Mesenchymal stem cell (in vitro differentiated cells and primary cell): ENCODE results near the gene ALDH18A1.

ENCODE experiments used
- DNase-seq: peaks from one replicate; pipeline ENCODE4 v3.0.0-alpha.2; 2013
- H2AFZ ChIP-seq: one replicate; pipeline ENCODE4 v1.6.1; 2013; ENCODE audit warnings: low read depth, mild to moderate bottlenecking, control low read depth, inconsistent platforms, low read length, moderate library complexity
- H2AK5ac ChIP-seq: 2 replicates; pipeline ENCODE4 v1.6.1; 2013; ENCODE audit warnings: low read length, moderate library complexity, mild to moderate bottlenecking, inconsistent platforms; ENCODE audit not compliant: severe bottlenecking
- H2BK120ac ChIP-seq: one replicate; pipeline ENCODE4 v1.6.1; 2013; ENCODE audit warnings: low read depth, mild to moderate bottlenecking, inconsistent platforms, low read length, moderate library complexity
- H2BK12ac ChIP-seq, 2 experiments: one replicate each; pipeline ENCODE4 v1.6.1; 2013; ENCODE audit warnings: inconsistent platforms in 2 of 2, low read length in 2 of 2, mild to moderate bottlenecking in 2 of 2, moderate library complexity in 2 of 2, control low read depth in 1 of 2
- H2BK15ac ChIP-seq: one replicate; pipeline ENCODE4 v1.6.1; 2013; ENCODE audit warnings: mild to moderate bottlenecking, low read depth, inconsistent platforms; ENCODE audit not compliant: poor library complexity, severe bottlenecking
- H2BK5ac ChIP-seq: 2 replicates; pipeline ENCODE4 v1.6.1; 2013; ENCODE audit warnings: low read depth, mild to moderate bottlenecking, low read length, control low read depth, inconsistent platforms; ENCODE audit not compliant: poor library complexity, severe bottlenecking
- H3K14ac ChIP-seq, 2 experiments: one replicate each; pipeline ENCODE4 v1.6.1; 2013; ENCODE audit warnings: inconsistent platforms in 2 of 2, low read length in 2 of 2, control low read depth in 1 of 2, mild to moderate bottlenecking in 1 of 2, moderate library complexity in 1 of 2
- H3K18ac ChIP-seq, 2 experiments: one replicate each; pipeline ENCODE4 v1.6.1; 2013; ENCODE audit warnings: inconsistent platforms in 2 of 2, low read length in 2 of 2, control low read depth in 1 of 2, low read depth in 1 of 2, mild to moderate bottlenecking in 1 of 2
- H3K23ac ChIP-seq, 2 experiments: one replicate each; pipeline ENCODE4 v1.6.1; 2013; ENCODE audit warnings: inconsistent platforms in 2 of 2, low read length in 2 of 2, mild to moderate bottlenecking in 2 of 2, moderate library complexity in 2 of 2, control low read depth in 1 of 2
- H3K27ac ChIP-seq: 2 replicates; pipeline ENCODE4 v1.5.1; 2013; ENCODE audit warnings: mild to moderate bottlenecking, moderate library complexity, low read length, control low read depth, inconsistent platforms; ENCODE audit not compliant: poor library complexity, severe bottlenecking
- H3K27me3 ChIP-seq, 2 experiments: 2 replicates each; pipeline versions ENCODE4 v1.6.1 to v1.7.0; 2013; ENCODE audit warnings: low read length in 2 of 2, mild to moderate bottlenecking in 2 of 2, moderate library complexity in 2 of 2, control low read depth in 1 of 2, inconsistent platforms in 1 of 2; ENCODE audit not compliant: control insufficient read depth in 1 of 2, insufficient read depth in 1 of 2
- H3K36me3 ChIP-seq, 2 experiments: 2 replicates each; pipeline versions ENCODE4 v1.6.1 to v1.7.0; 2013; ENCODE audit warnings: low read length in 2 of 2, control low read depth in 1 of 2, inconsistent platforms in 1 of 2, low read depth in 1 of 2, mild to moderate bottlenecking in 1 of 2; ENCODE audit not compliant: insufficient read depth in 2 of 2, control insufficient read depth in 1 of 2
- H3K4ac ChIP-seq, 2 experiments: one replicate each; pipeline ENCODE4 v1.6.1; 2013; ENCODE audit warnings: inconsistent platforms in 2 of 2, low read length in 2 of 2, mild to moderate bottlenecking in 2 of 2, moderate library complexity in 2 of 2, control low read depth in 1 of 2, low read depth in 1 of 2
- H3K4me1 ChIP-seq: 2 replicates; pipeline ENCODE4 v1.6.1; 2013; ENCODE audit warnings: low read depth, low read length, control low read depth; ENCODE audit not compliant: control insufficient read depth, insufficient read depth
- H3K4me2 ChIP-seq: 2 replicates; pipeline ENCODE4 v1.6.1; 2013; ENCODE audit warnings: low read length, mild to moderate bottlenecking, inconsistent platforms; ENCODE audit not compliant: poor library complexity, severe bottlenecking
- H3K4me3 ChIP-seq, 2 experiments: 2 replicates each; pipeline versions ENCODE4 v1.5.1 to v1.7.0; 2013; ENCODE audit warnings: low read length in 2 of 2, mild to moderate bottlenecking in 2 of 2, control low read depth in 1 of 2, low read depth in 1 of 2; ENCODE audit not compliant: insufficient read depth in 1 of 2
- H3K79me1 ChIP-seq: replicated peaks from 2 replicates; pipeline ENCODE4 v1.6.1; 2013; ENCODE audit warnings: mild to moderate bottlenecking, control low read depth, low read length, inconsistent platforms; ENCODE audit not compliant: poor library complexity, severe bottlenecking
- H3K9ac ChIP-seq: 2 replicates; pipeline ENCODE4 v1.7.0; 2013; ENCODE audit warnings: mild to moderate bottlenecking, low read length, moderate library complexity
- H3K9me3 ChIP-seq: 2 replicates; pipeline ENCODE4 v1.7.0; 2013; ENCODE audit warnings: mild to moderate bottlenecking, low read length; ENCODE audit not compliant: control insufficient read depth
- H4K8ac ChIP-seq: one replicate; pipeline ENCODE4 v1.6.1; 2013; ENCODE audit warnings: inconsistent platforms, mild to moderate bottlenecking, low read length, moderate library complexity
- H4K91ac ChIP-seq: one replicate; pipeline ENCODE4 v1.6.1; 2013; ENCODE audit warnings: mild to moderate bottlenecking, low read length, inconsistent platforms
- WGBS: methylation state at CpG from one replicate; pipeline ENCODE4 v1.1.7; 2013; ENCODE audit warnings: mixed read lengths; 5-methylcytosine and 5-hydroxymethylcytosine counted together

ALDH18A1 gene

DNA sequence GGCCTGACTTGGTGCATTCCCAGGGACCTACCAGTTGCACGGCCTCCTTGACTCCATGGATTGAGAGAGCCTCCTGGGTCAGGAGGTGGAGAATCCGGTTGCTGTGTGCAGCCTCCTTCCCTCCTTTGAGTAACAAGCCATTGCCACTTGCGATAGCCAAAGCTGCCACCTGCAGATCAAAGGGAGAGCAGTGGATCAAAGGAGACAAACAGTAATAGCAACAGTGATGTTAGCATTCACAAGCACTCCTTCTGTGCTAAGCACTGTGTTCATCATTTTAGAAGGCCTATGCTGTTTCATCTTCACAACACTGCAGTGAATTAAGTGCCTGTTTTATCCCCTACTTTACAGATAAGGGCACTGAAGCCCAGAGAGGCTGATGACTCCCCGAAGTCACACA, 40.1 kb downstream of the ALDH18A1 start:
- Histone ChIP-seq H2BK15ac (no peak overlapping the region), H4K8ac (no peak overlapping the region), H3K4me2 (no peak overlapping the region), H3K9me3 (no peaks in the 10 kb centered on the region), H3K4me1 (no peaks in the 10 kb centered on the region), H3K27me3 (no peaks in the 10 kb centered on the region), H3K9ac (no peak overlapping the region), H3K36me3 (peaks cover 53 to 86% of the 10 kb centered on the region in 2 experiments), H2AK5ac (no peak overlapping the region), H2BK120ac (no peak overlapping the region), H3K4me3 (no peak overlapping the region), H2BK12ac (no peak overlapping the region), H3K79me1 (peaks cover 31% of the 10 kb centered on the region), H4K91ac (no peak overlapping the region), H3K23ac (no peak overlapping the region), H3K14ac (no peak overlapping the region), H3K4ac (no peak overlapping the region), H3K27ac (no peak overlapping the region), H2AFZ (no peak overlapping the region), H3K18ac (no peak overlapping the region), H2BK5ac (no peak overlapping the region)
- 97% methylated on average over 4 of the region's 4 CpGs for WGBS
- DNase-seq = no peak

DNA sequence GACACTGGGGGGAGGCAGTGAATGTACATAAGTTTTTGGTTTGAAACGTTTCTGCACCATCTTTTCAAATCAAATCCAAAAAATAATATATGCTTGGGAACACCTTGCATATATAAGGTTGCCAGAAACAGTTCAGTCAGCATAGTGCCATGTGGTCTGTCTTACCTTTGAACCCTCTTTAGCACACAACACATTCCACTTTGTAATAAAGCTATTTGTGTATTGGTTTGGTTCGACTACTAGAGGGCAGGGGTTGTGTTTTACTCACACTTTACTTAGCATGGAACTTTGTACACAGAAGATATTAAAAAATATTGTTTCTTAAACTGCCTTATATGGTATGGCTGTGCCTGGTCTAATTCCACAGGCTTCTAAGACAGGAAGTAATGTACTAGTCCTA, 43.2 kb downstream of the ALDH18A1 start:
- Histone ChIP-seq H3K4me1 (no peaks in the 10 kb centered on the region), H2AK5ac (no peak overlapping the region), H2BK5ac (no peak overlapping the region), H3K9me3 (no peaks in the 10 kb centered on the region), H2BK120ac (no peak overlapping the region), H3K4me3 (no peak overlapping the region), H3K27ac (no peak overlapping the region), H3K27me3 (no peaks in the 10 kb centered on the region), H2BK15ac (no peak overlapping the region), H3K14ac (no peak overlapping the region), H3K9ac (no peak overlapping the region), H2BK12ac (no peak overlapping the region), H3K36me3 (peaks cover 72 to 97% of the 10 kb centered on the region in 2 experiments), H4K8ac (no peak overlapping the region), H3K4ac (no peak overlapping the region), H4K91ac (no peak overlapping the region), H3K18ac (no peak overlapping the region), H3K4me2 (no peak overlapping the region), H3K79me1 (peaks cover 29% of the 10 kb centered on the region), H3K23ac (no peak overlapping the region), H2AFZ (no peak overlapping the region)
- no peak for DNase-seq
- WGBS = no CpG with 5 or more reads among the region's 2 CpGs

DNA sequence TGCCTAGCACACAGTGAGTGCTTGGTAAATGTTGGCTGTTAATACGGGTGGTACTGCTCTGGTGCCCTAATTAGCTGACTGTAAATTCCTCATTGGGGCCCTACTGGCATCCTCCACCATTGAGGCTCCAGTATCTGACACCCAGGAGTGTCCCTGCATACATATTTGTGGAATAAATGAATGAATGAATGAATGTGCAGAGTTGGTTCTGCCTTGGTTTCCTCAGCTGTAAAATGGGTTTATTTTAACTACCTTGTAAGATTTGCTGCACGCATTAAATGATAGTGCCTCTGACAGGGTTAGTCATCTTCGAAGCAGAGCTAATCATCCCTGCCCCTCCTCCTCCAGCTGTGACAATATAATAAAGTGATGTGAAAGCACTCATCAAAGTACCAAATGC, 45.8 kb downstream of the ALDH18A1 start:
- Histone ChIP-seq H3K4me2 (no peak overlapping the region), H3K27me3 (no peaks in the 10 kb centered on the region), H2BK5ac (no peak overlapping the region), H4K91ac (no peak overlapping the region), H2BK12ac (no peak overlapping the region), H3K4ac (no peak overlapping the region), H3K27ac (no peak overlapping the region), H2BK120ac (no peak overlapping the region), H3K36me3 (peaks cover 66 to 98% of the 10 kb centered on the region in 2 experiments), H3K14ac (no peak overlapping the region), H3K23ac (no peak overlapping the region), H3K18ac (no peak overlapping the region), H2BK15ac (no peak overlapping the region), H3K9me3 (no peaks in the 10 kb centered on the region), H4K8ac (no peak overlapping the region), H2AFZ (no peak overlapping the region), H3K9ac (no peak overlapping the region), H2AK5ac (no peak overlapping the region), H3K79me1 (peaks cover 18% of the 10 kb centered on the region), H3K4me3 (no peak overlapping the region), H3K4me1 (no peaks in the 10 kb centered on the region)
- DNase-seq = no peak
- 100% methylated on average over 3 of the region's 3 CpGs for WGBS

GRCh38 chr10:95606922-95607321, 49.6 kb downstream of the ALDH18A1 start:
- no peak overlapping the region for H3K14ac ChIP-seq

More at GRCh38 chr10:95606922-95607321, 49.6 kb downstream of the ALDH18A1 start:
- Histone ChIP-seq H3K27me3 (no peaks in the 10 kb centered on the region), H2BK120ac (no peak overlapping the region), H3K79me1 (peaks cover 3% of the 10 kb centered on the region), H3K4me3 (no peak overlapping the region), H2BK12ac (no peak overlapping the region), H3K23ac (no peak overlapping the region), H2AFZ (no peak overlapping the region), H2BK15ac (no peak overlapping the region), H3K9ac (no peak overlapping the region), H3K36me3 (peaks cover 63 to 71% of the 10 kb centered on the region in 2 experiments), H3K4me2 (no peak overlapping the region), H4K91ac (no peak overlapping the region), H3K4me1 (no peaks in the 10 kb centered on the region), H3K4ac (no peak overlapping the region), H2AK5ac (no peak overlapping the region), H3K9me3 (no peaks in the 10 kb centered on the region), H3K18ac (no peak overlapping the region), H2BK5ac (no peak overlapping the region), H4K8ac (no peak overlapping the region), H3K27ac (no peak overlapping the region)
- DNase-seq = peak; percentile 9
- WGBS = 23% methylated on average over 2 of the region's 3 CpGs
